Common myeloid progenitor, CD34-positive (primary cell): ENCODE measurements around the gene PPP1R13L.

Experiments used
- CTCF ChIA-PET: fragments of 350-600 bp; sonication (Branson Sonifier 250); formaldehyde crosslinking; loops from one replicate; lab custom pipeline; 2021; ENCODE audit warnings: antibody characterized with exemption; lab: Charles Lee
- POLR2A ChIA-PET: fragments of 350-600 bp; sonication (Branson Sonifier 250); formaldehyde crosslinking; loops from one replicate; lab custom pipeline; 2021; ENCODE audit warnings: antibody characterized with exemption; lab: Charles Lee
- DNase-seq, 3 donors: peaks; one replicate each; pipeline versions ENCODE4 v3.0.0 to v3.0.0-alpha.2; 2013
- H3K27ac ChIP-seq, 2 experiments: 1 replicate in 1 of 2; 2 replicates in 1 of 2; pipeline ENCODE4 v1.7.0; 2013; ENCODE audit warnings: inconsistent platforms in 2 of 2, low read length in 2 of 2, mild to moderate bottlenecking in 2 of 2, low read depth in 1 of 2, moderate library complexity in 1 of 2; ENCODE audit not compliant: severe bottlenecking in 2 of 2, insufficient read depth in 1 of 2, poor library complexity in 1 of 2
- H3K27me3 ChIP-seq, 5 experiments: replicated peaks in 2 of 5; 1 replicate in 3 of 5; 2 replicates in 2 of 5; pipeline versions ENCODE4 v1.6.1 to v1.7.0; 2013; ENCODE audit warnings: low read length in 4 of 5, mild to moderate bottlenecking in 2 of 5, moderate library complexity in 2 of 5, inconsistent platforms in 1 of 5; ENCODE audit not compliant: insufficient read depth in 5 of 5, control insufficient read depth in 4 of 5
- H3K36me3 ChIP-seq, 4 experiments: 1 replicate in 2 of 4; 2 replicates in 2 of 4; pipeline versions ENCODE4 v1.6.1 to v1.7.0; 2013; ENCODE audit warnings: low read length in 3 of 4, control low read depth in 1 of 4, mild to moderate bottlenecking in 1 of 4; ENCODE audit not compliant: control insufficient read depth in 4 of 4, insufficient read depth in 4 of 4
- H3K4me1 ChIP-seq, 4 experiments: 1 replicate in 3 of 4; 2 replicates in 1 of 4; pipeline versions ENCODE4 v1.6.1 to v1.7.1; 2013; ENCODE audit warnings: low read length in 3 of 4, mild to moderate bottlenecking in 3 of 4, control low read depth in 1 of 4, inconsistent platforms in 1 of 4, moderate library complexity in 1 of 4; ENCODE audit not compliant: control insufficient read depth in 4 of 4, insufficient read depth in 4 of 4; ENCODE audit errors: control extremely low read depth in 1 of 4
- H3K4me3 ChIP-seq, 7 experiments: 1 replicate in 4 of 7; 2 replicates in 3 of 7; pipeline versions ENCODE4 v1.5.1 to v1.7.0; 2013; ENCODE audit warnings: mild to moderate bottlenecking in 7 of 7, low read length in 6 of 7, moderate library complexity in 6 of 7, inconsistent platforms in 2 of 7, low read depth in 2 of 7, control low read depth in 1 of 7; ENCODE audit not compliant: insufficient read depth in 4 of 7, control insufficient read depth in 1 of 7; ENCODE audit errors: extremely low read depth in 1 of 7
- H3K9me3 ChIP-seq, 5 experiments: 1 replicate in 4 of 5; 2 replicates in 1 of 5; pipeline versions ENCODE4 v1.6.1 to v1.7.1; 2013; ENCODE audit warnings: low read length in 4 of 5, mild to moderate bottlenecking in 2 of 5, inconsistent platforms in 1 of 5, low read depth in 1 of 5, moderate library complexity in 1 of 5; ENCODE audit not compliant: control insufficient read depth in 4 of 5, insufficient read depth in 2 of 5; ENCODE audit errors: control extremely low read depth in 1 of 5
- WGBS: methylation state at CpG from one replicate; pipeline ENCODE4 v1.1.5; 2013; ENCODE audit not compliant: insufficient coverage; 5-methylcytosine and 5-hydroxymethylcytosine counted together

The PPP1R13L gene

DNA sequence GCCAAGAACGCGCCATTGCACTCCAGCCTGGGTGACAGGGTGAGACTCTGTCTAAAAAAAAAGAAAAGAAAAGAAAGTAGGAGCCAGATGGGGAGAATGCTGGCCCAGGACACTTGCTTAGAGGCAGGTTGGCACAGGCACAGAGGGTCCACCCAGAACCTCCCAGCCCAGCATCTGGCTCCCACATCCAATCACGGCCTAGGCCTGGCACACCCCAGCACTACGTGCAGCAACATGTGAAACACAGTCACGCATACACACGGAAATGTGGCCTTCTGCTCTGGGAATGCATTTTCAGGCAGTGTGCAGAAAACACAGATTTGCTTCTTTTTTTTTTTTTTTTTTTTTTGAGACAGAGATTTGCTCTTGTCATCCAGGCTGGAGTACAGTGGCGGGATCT is 42.1 kb upstream of the PPP1R13L start:
- 92% methylated on average over 7 of the region's 7 CpGs for WGBS
- CTCF ChIA-PET: interaction anchor here (3.3 to 6.3 kb wide), 3 partner anchors 19 to 32 kb away, joined by 20 to 75 read pairs (median 27); partner anchors contain the start of gene FOSB

DNA sequence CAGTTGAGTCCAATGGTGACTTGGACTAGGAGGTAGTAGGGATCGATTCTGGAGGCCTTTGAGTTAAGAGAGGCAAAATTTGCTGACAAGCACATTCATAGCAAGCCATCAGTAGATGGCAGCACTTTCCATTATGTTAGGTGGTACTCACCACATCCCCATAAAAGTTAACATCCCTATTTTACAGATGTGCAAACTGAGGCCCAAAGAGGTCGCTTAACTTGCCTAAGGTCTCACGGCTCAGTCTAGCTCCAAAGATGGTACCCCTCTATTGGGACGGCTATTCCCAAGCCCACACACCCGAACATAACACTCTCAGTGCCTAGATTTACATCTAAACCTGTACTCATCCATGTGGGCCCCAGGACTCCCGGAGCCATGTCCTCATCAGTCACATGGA is 41.4 kb upstream of the PPP1R13L start:
- Histone ChIP-seq H3K27ac (no peak overlapping the region), H3K4me1 (peaks cover 4 to 48% (median 43%) of the 10 kb centered on the region in 4 experiments), H3K4me3 (no peak overlapping the region), H3K27me3 (peaks cover 0 to 12% (median 2%) of the 10 kb centered on the region in 5 experiments), H3K9me3 (no peaks in the 10 kb centered on the region), H3K36me3 (no peaks in the 10 kb centered on the region)
- POLR2A ChIA-PET: interaction anchor here (0.6 to 2.6 kb wide), 3 partner anchors 10 to 32 kb away, joined by 3 to 7 read pairs (median 4); no protein-coding TSS in a partner anchor
- 100% methylated on average over 4 of the region's 6 CpGs for WGBS
- CTCF ChIA-PET: interaction anchor here (0.6 to 6.3 kb wide), 5 partner anchors 10 to 32 kb away, joined by 3 to 75 read pairs (median 20); partner anchors contain the start of gene FOSB
- DNase-seq: peak; percentile 74 to 81 (median 79)

More for the DNA sequence above, 42.1 kb upstream of the PPP1R13L start:
- peaks cover 4 to 55% (median 49%) of the 10 kb centered on the region in 4 experiments for H3K4me1 ChIP-seq
- no peak overlapping the region for H3K27ac ChIP-seq
- no peaks in the 10 kb centered on the region for H3K36me3 ChIP-seq
- POLR2A ChIA-PET: interaction anchor here (0.6 to 2.6 kb wide), 3 partner anchors 9 to 28 kb away, joined by 3 to 7 read pairs (median 4); no protein-coding TSS in a partner anchor
- DNase-seq: no peak
- H3K27me3 ChIP-seq: peaks cover 0 to 12% (median 2%) of the 10 kb centered on the region in 5 experiments
- H3K9me3 ChIP-seq: no peaks in the 10 kb centered on the region
- H3K4me3 ChIP-seq: no peak overlapping the region

DNA sequence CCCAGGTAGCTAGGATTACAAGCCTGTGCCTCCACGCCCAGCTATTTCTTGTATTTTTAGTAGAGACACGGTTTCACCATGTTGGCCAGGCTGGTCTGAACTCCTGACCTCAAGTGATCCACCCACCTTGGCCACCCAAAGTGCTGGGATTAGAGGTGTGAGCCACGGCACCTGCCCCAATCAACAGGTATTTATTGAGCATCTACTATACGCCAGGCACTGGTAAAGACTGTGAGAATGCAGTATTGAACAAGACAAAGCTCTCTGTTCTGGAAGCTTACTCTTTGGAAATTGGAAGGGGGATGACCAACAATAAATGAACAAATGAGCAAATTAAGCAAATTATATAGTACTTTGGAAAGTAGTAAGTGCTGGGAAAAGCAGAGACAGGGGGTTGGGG is 40.3 kb upstream of the PPP1R13L start:
- ChIA-PET POLR2A (interaction anchor here (0.6 to 1.8 kb wide), 4 partner anchors 11 to 29 kb away, joined by 3 to 6 read pairs (median 4); partner anchors contain the start of gene FOSB), CTCF (interaction anchor here (1.0 to 6.3 kb wide), 10 partner anchors 9 to 41 kb away, joined by 3 to 75 read pairs (median 5); partner anchors contain the start of gene FOSB)
- H3K27me3 ChIP-seq: peaks cover 0 to 12% (median 2%) of the 10 kb centered on the region in 5 experiments
- WGBS: 97% methylated on average over 4 of the region's 4 CpGs
- H3K9me3 ChIP-seq: no peaks in the 10 kb centered on the region
- no peak for DNase-seq
- no peak overlapping the region for H3K4me3 ChIP-seq
- H3K4me1 ChIP-seq: peaks cover 4 to 45% (median 38%) of the 10 kb centered on the region in 4 experiments
- no peaks in the 10 kb centered on the region for H3K36me3 ChIP-seq
- H3K27ac ChIP-seq: no peak overlapping the region

DNA sequence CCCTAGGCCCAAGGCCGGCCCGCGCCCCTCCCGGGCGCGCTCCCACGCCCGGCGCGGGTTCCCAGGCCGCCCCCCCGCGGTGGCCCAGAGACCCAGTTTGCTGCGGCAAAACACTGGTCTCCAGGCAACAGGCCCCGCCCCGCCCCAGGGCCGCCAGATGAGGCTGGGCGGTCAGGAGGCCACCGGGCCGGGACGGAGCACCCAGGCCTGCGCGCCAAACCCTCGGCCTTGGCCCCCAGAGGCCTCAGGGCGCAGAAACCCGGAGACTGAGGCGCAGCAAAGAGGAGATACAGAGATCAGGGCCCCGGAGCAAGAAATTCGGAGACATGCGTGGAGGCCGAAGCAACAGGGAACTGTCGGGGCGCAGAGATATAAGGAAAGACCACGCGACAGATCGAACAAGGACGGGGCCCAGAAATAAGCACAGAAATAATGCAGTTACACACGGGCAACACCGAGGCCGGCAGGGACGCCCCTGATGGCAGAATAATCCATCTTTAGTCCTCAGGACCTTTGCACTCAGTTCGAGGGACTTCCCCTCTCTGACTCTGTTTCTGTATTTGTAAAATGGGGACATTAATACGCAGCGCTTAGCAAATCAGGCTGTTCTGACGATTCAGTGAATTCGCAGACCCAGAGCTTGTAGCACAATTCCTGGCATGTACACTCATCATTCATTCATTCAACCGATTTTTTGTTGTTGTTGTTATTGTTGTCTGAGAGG is 39.6 kb upstream of the PPP1R13L start:
- Histone ChIP-seq H3K4me1 (peaks cover 0 to 39% (median 34%) of the 10 kb centered on the region in 4 experiments), H3K27ac (peak overlapping the region in 1 of 2 experiments; percentile 86), H3K27me3 (peaks cover 0 to 12% (median 2%) of the 10 kb centered on the region in 5 experiments), H3K4me3 (peak overlapping the region in 5 of 7 experiments; percentile 3 to 60 (median 51)), H3K9me3 (no peaks in the 10 kb centered on the region), H3K36me3 (no peaks in the 10 kb centered on the region)
- POLR2A ChIA-PET: interaction anchor here (0.7 to 1.8 kb wide), 3 partner anchors 23 to 30 kb away, joined by 3 to 6 read pairs (median 4); partner anchors contain the start of gene FOSB
- WGBS: 5% methylated on average over 25 of the region's 47 CpGs
- CTCF ChIA-PET: interaction anchor here (1.0 to 6.3 kb wide), 9 partner anchors 9 to 41 kb away, joined by 3 to 75 read pairs (median 4); partner anchors contain the start of gene FOSB
- DNase-seq: peak; percentile 84 to 87 (median 85)

DNA sequence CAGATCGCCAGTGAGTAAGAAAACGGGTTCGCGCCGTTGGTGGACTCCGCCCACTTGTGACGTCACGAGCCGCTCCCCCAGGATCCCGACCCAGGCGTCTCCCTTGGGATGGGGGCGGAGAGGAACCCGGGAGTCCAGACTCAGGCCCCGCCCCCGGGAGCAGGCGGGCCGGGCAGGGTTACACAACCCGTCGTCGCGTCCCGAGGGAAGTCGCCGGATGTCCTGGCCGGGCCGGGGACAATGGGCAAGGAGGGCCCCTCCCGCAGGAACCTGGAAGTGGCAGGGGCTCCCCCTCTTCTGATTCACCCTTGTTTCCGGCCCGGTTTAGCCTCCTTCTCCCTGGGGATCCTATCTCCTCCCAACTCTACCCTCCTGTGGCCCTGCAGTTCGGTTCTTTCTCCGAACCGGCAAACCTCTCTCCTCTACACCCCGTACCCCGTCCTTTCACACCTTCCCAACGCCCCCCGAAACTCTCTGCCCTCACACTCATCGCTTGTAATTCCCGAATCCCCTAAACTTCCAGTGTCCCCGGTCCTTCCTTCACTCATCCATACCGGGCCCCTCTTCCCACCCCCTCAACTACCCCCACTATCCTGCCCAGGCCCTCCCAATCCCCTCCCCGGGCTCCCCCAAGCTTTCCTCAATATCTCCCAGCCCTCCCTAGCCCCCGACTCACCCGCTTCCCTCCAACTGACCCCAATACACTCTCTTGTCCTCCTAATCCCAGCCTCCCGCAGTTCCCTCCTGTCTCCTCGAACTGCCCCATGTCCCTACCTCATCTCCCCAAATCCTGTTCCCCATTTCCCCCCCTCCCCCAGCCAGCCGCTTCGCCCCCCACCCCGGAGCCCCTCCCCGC is 38.8 kb upstream of the PPP1R13L start:
- ChIA-PET POLR2A (interaction anchor here (0.6 to 1.6 kb wide), 3 partner anchors 24 to 1781 kb away, joined by 3 to 10 read pairs (median 4); partner anchors contain the start of gene FOSB), CTCF (interaction anchor here (0.8 kb wide), 1 partner anchor 35 kb away, joined by 3 read pairs; no protein-coding TSS in a partner anchor)
- H3K36me3 ChIP-seq: no peaks in the 10 kb centered on the region
- DNase-seq: peak in 2 of 3 donors; percentile 56 to 64
- H3K27ac ChIP-seq: peak overlapping the region; percentile 15 to 83
- H3K4me3 ChIP-seq: peak overlapping the region in 6 of 7 experiments; percentile 47 to 76 (median 62)
- under 1% methylated on average over 37 of the region's 49 CpGs for WGBS
- H3K27me3 ChIP-seq: peaks cover 0 to 12% (median 2%) of the 10 kb centered on the region in 5 experiments
- H3K4me1 ChIP-seq: peaks cover 0 to 35% (median 28%) of the 10 kb centered on the region in 4 experiments
- no peaks in the 10 kb centered on the region for H3K9me3 ChIP-seq

DNA sequence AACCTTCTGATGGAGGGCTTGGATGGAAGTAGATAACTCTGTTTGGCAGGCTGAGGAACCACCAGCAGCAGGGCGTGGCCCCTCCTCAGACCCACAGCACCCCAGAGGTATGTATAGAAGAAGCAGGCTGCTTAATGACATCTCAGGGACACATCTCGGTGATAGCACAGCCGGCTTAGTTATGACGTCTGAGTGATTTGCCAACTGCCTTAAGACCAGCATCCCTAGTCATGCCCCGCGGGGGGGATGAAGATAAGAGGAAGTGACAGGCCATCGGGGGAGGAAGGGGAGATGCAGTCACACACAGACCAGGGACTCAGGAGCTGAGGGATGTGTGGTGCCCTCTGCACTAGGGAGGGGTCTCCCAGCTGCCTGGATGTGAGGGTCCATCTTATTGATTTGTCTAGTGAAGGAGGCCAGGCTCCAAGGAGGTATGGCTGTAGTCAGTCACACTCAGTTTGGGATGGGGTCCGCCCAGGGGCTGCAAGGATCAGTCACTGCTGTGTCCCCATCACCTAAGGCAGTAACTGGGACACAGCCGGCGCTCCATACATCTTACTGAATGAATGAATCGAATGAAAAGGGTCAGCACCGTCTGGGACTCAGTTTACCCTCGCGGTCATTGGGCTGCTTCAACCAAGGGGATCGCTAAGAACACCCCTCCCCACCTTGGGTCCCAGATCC is 38.1 kb upstream of the PPP1R13L start:
- CTCF ChIA-PET: interaction anchor here (0.8 kb wide), 1 partner anchor 36 kb away, joined by 3 read pairs; no protein-coding TSS in a partner anchor
- peak; percentile 83 to 97 (median 97) for DNase-seq

More for the DNA sequence above, 38.1 kb upstream of the PPP1R13L start:
- Histone ChIP-seq H3K4me3 (peak overlapping the region in 6 of 7 experiments; percentile 47 to 76 (median 62)), H3K9me3 (no peaks in the 10 kb centered on the region), H3K27me3 (peaks cover 0 to 12% (median 2%) of the 10 kb centered on the region in 5 experiments), H3K27ac (peak overlapping the region in 1 of 2 experiments; percentile 34), H3K4me1 (peaks cover 0 to 35% (median 28%) of the 10 kb centered on the region in 4 experiments), H3K36me3 (no peaks in the 10 kb centered on the region)
- POLR2A ChIA-PET: interaction anchor here (0.6 to 1.6 kb wide), 3 partner anchors 25 to 1782 kb away, joined by 3 to 10 read pairs (median 4); partner anchors contain the start of gene FOSB
- 6% methylated on average over 14 of the region's 15 CpGs for WGBS
